Right lung (tissue), 5 donors: ENCODE data around the gene GALNT18. TPM values are rescaled to one million over a fixed set of nuclear protein-coding genes. Genes with fewer than 3 reads are reported as not detected.
A peak's percentile ranks its signal among the peaks of the same experiment; 100 is the strongest.

Experiments used
- DNase-seq, 2 donors: peaks; one replicate each; pipeline ENCODE4 v3.0.0-alpha.2; 2013
- polyA plus RNA-seq, 5 donors: library from polyadenylated mRNA; unstranded; fragments of 120-200 nt; gene quantifications; one replicate each; pipeline versions ENCODE4 v1.2.1 to v1.2.3, GENCODE V29; 2013; ENCODE audit warnings: inconsistent platforms in 1 of 5, low replicate concordance in 1 of 5; ENCODE audit not compliant: insufficient read length in 5 of 5, insufficient read depth in 1 of 5

GALNT18 gene
- polyA plus RNA-seq, 5 donors, result 18.0 to 26.8 (median 20.7) TPM

- peak in 1 of 2 donors; percentile 47 for DNase-seq
Measured at GRCh38 chr11:11243590-11244469, 378.0 kb downstream of the GALNT18 start.

DNA sequence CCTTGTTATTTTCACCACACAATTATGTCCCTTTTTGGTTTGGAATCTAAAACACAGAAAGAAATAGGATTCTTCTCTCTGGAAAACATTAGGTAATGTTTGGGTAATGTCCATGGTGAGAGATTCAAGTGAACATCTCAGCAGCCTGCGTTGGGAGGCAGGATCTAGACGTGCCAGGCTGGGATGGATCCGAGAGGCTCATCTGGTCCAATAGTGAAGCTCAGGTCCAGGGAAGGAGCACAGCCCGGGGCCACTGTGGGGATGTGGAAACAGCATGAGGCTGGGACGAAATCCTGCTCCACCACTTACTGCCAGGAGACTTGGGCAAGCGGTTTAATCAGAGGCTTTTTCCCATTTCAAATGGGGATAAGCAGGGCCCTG is 378.6 kb downstream of the GALNT18 start:
- DNase-seq, result no peak

- DNase-seq, result no peak
Measured at GRCh38 chr11:11241284-11241683, 380.5 kb downstream of the GALNT18 start.

- no peak for DNase-seq
Measured at GRCh38 chr11:11239959-11240358, 381.8 kb downstream of the GALNT18 start.

DNA sequence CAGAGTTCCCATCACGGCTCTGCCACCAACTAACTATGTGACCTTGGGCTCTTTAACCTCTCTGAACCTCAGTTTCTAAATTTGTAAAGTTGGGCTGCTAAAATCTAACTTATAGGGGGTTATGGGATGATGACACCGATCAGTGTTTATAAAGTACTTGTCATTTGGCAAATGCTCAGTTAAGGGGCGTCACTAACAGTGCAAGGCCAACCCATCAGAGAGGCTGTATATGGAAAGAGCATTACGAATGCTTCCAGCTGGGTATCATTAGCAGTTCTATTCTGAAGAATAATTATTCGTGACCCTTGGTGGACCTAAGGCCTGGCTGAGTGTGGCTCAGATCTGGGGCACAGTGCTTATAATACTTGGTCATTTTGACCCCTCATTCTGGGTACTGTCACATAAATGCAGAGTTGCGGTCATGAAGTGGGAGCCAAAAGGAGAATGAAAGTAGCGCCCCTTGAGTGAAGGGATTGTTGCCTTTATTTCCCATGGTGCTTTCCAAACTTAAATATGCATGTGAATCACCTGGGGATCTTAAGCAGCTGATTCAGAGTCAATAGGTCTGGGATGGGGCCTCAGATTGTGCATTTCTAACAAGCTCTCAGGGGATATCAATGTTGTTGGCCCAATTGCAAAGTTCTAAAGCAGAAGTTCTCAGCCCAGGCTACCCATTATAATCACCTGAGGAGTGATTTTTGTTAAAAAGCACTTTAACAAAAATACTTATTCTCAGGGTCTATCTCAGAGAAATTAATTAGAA is 384.6 kb downstream of the GALNT18 start:
- DNase-seq, result peak in 1 of 2 donors; percentile 59

DNA sequence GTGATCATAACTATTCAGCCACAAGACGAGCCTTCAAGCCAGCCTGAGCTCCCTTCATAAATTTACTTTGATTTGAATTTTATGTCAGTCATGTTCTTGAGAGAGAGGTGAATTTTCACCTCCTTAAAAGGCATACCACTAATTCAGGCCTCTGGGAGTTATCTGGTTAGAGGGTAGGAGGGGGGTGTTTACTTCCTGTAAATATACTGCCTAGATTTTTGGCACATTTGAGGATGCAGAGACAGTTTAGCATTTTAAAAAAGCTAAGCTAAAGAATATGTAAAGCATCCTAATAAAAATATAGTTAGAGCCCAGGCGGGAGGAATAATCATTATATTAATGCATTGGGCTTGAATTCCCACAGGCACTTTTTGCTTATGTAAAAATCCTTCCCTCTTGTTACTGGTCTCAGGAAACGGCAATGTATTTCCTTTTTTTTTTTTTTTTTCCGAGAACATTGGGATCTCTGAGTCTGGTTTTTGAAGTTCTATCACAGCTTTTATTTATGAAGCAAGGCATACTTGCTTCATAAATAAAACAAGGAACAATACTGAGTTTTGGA is 385.2 kb downstream of the GALNT18 start:
- no peak for DNase-seq

DNA sequence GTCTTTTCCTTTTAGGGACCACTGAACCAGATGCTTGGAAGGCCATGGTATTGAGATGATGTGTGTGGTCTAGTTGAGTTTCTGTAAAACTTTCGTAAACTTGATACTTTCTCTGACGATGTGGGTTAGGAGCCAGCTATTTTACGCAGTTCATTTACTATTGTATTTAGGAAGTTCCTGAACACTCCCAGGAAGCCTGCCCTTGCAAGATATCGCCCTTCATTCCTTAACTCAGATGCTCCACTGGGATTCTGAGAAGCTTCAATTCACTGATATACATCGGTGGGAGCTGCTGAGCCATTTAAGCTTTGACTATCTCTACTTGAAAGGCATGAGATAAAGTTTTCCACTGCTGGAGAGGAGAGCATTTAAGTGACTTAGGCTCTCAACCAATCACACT is 390.0 kb downstream of the GALNT18 start:
- no peak for DNase-seq

DNA sequence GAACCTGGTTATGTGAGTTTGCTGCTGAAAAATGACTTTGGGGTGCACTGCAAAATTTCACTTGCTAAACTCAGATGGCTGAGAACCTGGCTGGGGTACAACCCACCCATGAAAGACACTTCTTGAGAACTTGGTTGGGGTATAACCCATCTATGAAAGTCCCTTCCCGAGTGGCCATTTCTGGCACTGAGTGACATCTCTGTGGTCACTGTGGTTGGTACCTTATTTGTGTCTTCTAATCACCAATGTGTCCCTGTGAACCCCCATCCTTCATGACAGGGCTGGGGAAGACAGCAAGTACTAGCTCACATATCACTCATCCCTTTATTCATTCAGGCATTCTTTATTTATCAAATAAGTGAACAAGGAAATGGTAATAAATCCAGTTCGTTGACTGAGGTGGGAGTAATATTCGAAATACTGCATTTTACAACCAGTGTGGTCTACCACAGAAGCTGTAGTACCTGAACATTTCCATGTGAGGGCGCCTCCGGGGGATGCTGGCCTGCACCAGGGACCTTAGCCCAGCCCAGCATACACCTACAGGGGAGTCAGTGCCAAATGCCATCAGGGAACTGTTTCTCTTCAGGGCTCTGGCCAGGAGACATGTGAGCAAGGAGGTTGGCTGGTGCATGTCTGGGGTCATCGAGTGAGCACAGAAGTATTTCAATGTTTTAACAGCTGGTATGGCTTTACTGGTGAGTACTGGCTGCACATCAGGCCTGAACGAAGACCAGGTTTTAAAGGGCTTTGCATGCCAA is 390.8 kb downstream of the GALNT18 start:
- no peak for DNase-seq

- DNase-seq, result no peak
Measured at GRCh38 chr11:11230087-11230486, 391.7 kb downstream of the GALNT18 start.

GRCh38 chr11:11229647-11230046 is 392.2 kb downstream of the GALNT18 start:
- no peak for DNase-seq

GRCh38 chr11:11227296-11228085 is 394.3 kb downstream of the GALNT18 start:
- no peak for DNase-seq

Other genes starting within 250 kb of the GALNT18 start
- gene USP47, start 220.0 kb upstream of the GALNT18 start, polyA plus RNA-seq, result 100 to 1,000 TPM in 4 of 5 donors, 10 to 100 TPM in 1; 82.0 to 123 (median 120) TPM